ENCODE measurements around the gene PCDHAC1. TPM values are rescaled to one million over a fixed set of nuclear protein-coding genes. Genes with fewer than 3 reads are reported as not detected.

The PCDHAC1 gene
- total and polyA plus RNA-seq, 12 donors = 0.10 to 1.4 (median 0.68) TPM

DNA sequence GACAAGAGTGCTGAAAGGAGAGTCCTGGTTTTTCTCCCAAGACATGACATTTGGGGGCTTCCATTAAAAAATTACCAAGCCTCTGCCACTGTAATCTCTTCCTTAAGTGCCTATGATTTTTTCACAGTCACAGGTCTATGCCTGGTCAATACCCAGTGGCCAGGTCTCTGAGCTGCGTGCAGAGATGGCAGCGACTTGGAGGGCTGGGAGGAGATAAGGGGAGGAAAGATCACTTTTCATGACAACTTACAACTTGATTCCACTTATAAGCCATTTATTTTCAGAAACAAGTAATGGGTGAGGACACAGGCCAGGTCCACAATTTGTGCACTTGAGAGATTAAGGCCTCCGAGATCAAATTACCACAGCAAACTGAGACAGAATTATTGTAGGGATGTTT lies 38.3 kb downstream of the PCDHAC1 start:
- TF ChIP-seq, protein P1, sequence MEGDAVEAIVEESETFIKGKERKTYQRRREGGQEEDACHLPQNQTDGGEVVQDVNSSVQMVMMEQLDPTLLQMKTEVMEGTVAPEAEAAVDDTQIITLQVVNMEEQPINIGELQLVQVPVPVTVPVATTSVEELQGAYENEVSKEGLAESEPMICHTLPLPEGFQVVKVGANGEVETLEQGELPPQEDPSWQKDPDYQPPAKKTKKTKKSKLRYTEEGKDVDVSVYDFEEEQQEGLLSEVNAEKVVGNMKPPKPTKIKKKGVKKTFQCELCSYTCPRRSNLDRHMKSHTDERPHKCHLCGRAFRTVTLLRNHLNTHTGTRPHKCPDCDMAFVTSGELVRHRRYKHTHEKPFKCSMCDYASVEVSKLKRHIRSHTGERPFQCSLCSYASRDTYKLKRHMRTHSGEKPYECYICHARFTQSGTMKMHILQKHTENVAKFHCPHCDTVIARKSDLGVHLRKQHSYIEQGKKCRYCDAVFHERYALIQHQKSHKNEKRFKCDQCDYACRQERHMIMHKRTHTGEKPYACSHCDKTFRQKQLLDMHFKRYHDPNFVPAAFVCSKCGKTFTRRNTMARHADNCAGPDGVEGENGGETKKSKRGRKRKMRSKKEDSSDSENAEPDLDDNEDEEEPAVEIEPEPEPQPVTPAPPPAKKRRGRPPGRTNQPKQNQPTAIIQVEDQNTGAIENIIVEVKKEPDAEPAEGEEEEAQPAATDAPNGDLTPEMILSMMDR (IDR thresholded peaks at IDR 0.05) = no peak
- TF ChIP-seq POLR2A (IDR thresholded peaks at IDR 0.05) = no peak
- WGBS, 4 donors = 45 to 63% (median 58%) methylated on average over 3 of the region's 3 CpGs
- intact Hi-C loops (cut with DNase I) = no loop called here
- Histone ChIP-seq H3K4me1 (replicated peaks in 1 of 2) (no peaks in the 10 kb centered on the region), H3K4me3 (no peak overlapping the region), H3K36me3 (replicated peaks in 1 of 2) (no peaks in the 10 kb centered on the region), H3K27ac (no peak overlapping the region), H3K9me3 (replicated peaks in 1 of 3) (no peaks in the 10 kb centered on the region), H3K27me3 (peaks cover 16% of the 10 kb centered on the region)
- no peak for DNase-seq

DNA sequence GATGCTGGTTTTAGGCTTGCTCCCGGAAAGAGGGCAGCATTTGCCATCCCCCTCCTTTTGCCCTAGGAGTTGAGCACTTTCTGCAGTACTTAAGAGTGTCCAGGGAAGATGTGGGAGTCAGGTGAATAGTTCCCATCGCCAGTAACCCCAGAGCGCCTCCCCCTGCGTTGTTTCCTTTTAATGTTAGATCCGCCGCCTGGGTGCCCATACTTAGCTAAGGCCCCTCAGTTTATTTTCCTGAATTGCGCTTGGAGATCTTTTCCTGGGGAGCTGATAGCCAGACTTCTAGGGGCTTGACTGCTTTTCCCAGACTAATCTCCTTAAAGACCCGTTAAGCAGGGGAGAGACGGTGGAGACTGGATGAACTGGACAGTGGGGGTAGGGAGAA lies 39.8 kb downstream of the PCDHAC1 start:
- Histone ChIP-seq H3K27me3 (peaks cover 16% of the 10 kb centered on the region), H3K4me1 (replicated peaks in 1 of 2) (no peaks in the 10 kb centered on the region), H3K4me3 (peak overlapping the region in 1 of 4 donors; percentile 67), H3K27ac (peak overlapping the region in 2 of 5 donors; percentile 47 to 54), H3K9me3 (replicated peaks in 1 of 3) (no peaks in the 10 kb centered on the region), H3K36me3 (replicated peaks in 1 of 2) (no peaks in the 10 kb centered on the region)
- intact Hi-C loops (cut with DNase I) = no loop called here
- TF ChIP-seq POLR2A (IDR thresholded peaks at IDR 0.05) = no peak
- no peak for DNase-seq
- 0 to 10% (median 2%) methylated on average over 7 to 9 of the region's 9 CpGs for WGBS, 4 donors

- no peaks in the 10 kb centered on the region for H3K9me3 ChIP-seq (replicated peaks in 1 of 3)
- TF ChIP-seq, protein P1 (IDR thresholded peaks at IDR 0.05) = no peak
- TF ChIP-seq POLR2A (IDR thresholded peaks at IDR 0.05) = peak in 1 of 2 donors; percentile 15
- peak; percentile 17 to 66 (median 32) for DNase-seq
- no peaks in the 10 kb centered on the region for H3K36me3 ChIP-seq (replicated peaks in 1 of 2)
- H3K4me1 ChIP-seq (replicated peaks in 1 of 2) = no peaks in the 10 kb centered on the region
- 1 to 2% (median 2%) methylated on average over 24 to 80 of the region's 80 CpGs for WGBS, 4 donors
- intact Hi-C loops (cut with DNase I) = no loop called here
- peak within 1 kb of the TSS in 2 of 4 donors; percentile 3 to 67 for H3K4me3 ChIP-seq
- peak within 1 kb of the TSS in 2 of 5 donors; percentile 47 to 54 for H3K27ac ChIP-seq
- peaks cover 16% of the 10 kb centered on the region for H3K27me3 ChIP-seq
Observed at GRCh38 chr5:140966293-140967225, 40.5 kb downstream of the PCDHAC1 start, which contains the start of gene PCDHAC2. PCDHAC2 (plus strand) TSS chr5:140966476; CDS start chr5:140966767, 291 bp downstream.

DNA sequence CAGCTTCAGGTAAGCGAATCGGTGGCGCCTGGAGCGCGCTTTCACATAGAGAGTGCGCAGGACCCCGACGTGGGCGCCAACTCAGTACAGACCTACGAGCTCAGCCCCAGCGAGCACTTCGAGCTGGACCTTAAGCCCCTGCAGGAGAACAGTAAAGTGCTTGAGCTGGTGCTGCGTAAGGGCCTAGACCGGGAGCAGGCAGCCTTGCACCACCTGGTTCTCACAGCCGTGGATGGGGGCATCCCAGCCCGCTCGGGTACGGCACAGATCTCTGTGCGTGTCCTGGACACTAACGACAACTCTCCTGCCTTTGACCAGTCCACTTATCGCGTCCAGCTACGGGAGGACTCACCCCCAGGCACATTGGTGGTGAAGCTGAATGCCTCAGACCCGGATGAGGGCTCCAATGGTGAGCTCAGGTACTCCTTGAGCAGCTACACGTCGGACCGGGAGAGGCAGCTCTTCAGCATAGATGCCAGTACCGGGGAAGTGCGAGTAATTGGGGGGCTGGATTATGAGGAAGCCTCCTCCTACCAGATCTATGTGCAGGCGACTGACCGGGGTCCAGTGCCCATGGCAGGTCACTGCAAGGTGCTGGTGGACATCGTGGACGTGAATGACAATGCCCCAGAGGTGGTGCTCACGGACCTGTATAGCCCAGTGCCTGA lies 41.3 kb downstream of the PCDHAC1 start:
- intact Hi-C loops (cut with DNase I) = no loop called here
- Histone ChIP-seq H3K4me3 (peak overlapping the region in 1 of 4 donors; percentile 67), H3K4me1 (replicated peaks in 1 of 2) (no peaks in the 10 kb centered on the region)

More for the DNA sequence above, 41.3 kb downstream of the PCDHAC1 start:
- DNase-seq = no peak
- peaks cover 16% of the 10 kb centered on the region for H3K27me3 ChIP-seq
- peak overlapping the region in 1 of 5 donors; percentile 54 for H3K27ac ChIP-seq
- WGBS, 4 donors = 24 to 66% (median 25%) methylated on average over 8 to 34 of the region's 34 CpGs
- H3K36me3 ChIP-seq (replicated peaks in 1 of 2) = no peaks in the 10 kb centered on the region
- TF ChIP-seq, protein P1 (IDR thresholded peaks at IDR 0.05) = no peak
- no peak for TF ChIP-seq POLR2A (IDR thresholded peaks at IDR 0.05)
- no peaks in the 10 kb centered on the region for H3K9me3 ChIP-seq (replicated peaks in 1 of 3)

Data from adrenal gland (tissue), 12 donors.